ENCODE data around the gene PFDN2. TPM values are rescaled to one million over a fixed set of nuclear protein-coding genes. Genes with fewer than 3 reads are reported as not detected.
"Not testable (repeated sequence)": the region's sequence is repeated elsewhere in the genome, so short reads cannot be mapped to it uniquely, and the experiment has no call there.

The PFDN2 gene
- total RNA-seq, 1 donor from 2014 or later: 53.7 TPM

- peak; percentile 90 for DNase-seq (ENCODE audit: low read depth)
Observed at GRCh38 chr1:161082996-161083747, 34.7 kb downstream of the PFDN2 start.

GRCh38 chr1:161082483-161082882 lies 35.4 kb downstream of the PFDN2 start:
- no peak for DNase-seq (ENCODE audit: low read depth)

GRCh38 chr1:161081519-161081918 lies 36.3 kb downstream of the PFDN2 start:
- DNase-seq (ENCODE audit: low read depth): no peak

GRCh38 chr1:161080441-161081405 lies 37.1 kb downstream of the PFDN2 start:
- DNase-seq (ENCODE audit: low read depth): no peak

GRCh38 chr1:161079436-161080110 lies 38.3 kb downstream of the PFDN2 start:
- DNase-seq (ENCODE audit: low read depth): no peak

GRCh38 chr1:161077426-161077825 lies 40.4 kb downstream of the PFDN2 start:
- DNase-seq (ENCODE audit: low read depth): no peak

- no peak for DNase-seq (ENCODE audit: low read depth)
Observed at GRCh38 chr1:161076410-161076809, 41.4 kb downstream of the PFDN2 start.

GRCh38 chr1:161074676-161075368 lies 43.0 kb downstream of the PFDN2 start:
- no peak for DNase-seq (ENCODE audit: low read depth)

- no peak for DNase-seq (ENCODE audit: low read depth)
Observed at GRCh38 chr1:161073474-161074121, 44.2 kb downstream of the PFDN2 start.

- no peak for DNase-seq (ENCODE audit: low read depth)
Observed at GRCh38 chr1:161072751-161073449, 44.9 kb downstream of the PFDN2 start.

- peak; percentile 40 for DNase-seq (ENCODE audit: low read depth)
Observed at GRCh38 chr1:161071886-161072371, 45.9 kb downstream of the PFDN2 start.

GRCh38 chr1:161070761-161071160 lies 47.1 kb downstream of the PFDN2 start:
- no peak for DNase-seq (ENCODE audit: low read depth)

GRCh38 chr1:161069731-161070270 lies 48.0 kb downstream of the PFDN2 start, which contains the start of gene ARHGAP30:
Gene ARHGAP30 (minus strand): TSS chr1:161069891. CDS start chr1:161069624, 267 bp downstream.
- no peak for DNase-seq (ENCODE audit: low read depth)

GRCh38 chr1:161069241-161069640 lies 48.6 kb downstream of the PFDN2 start:
- no peak for DNase-seq (ENCODE audit: low read depth)

GRCh38 chr1:161068306-161069234 lies 49.3 kb downstream of the PFDN2 start:
- no peak for DNase-seq (ENCODE audit: low read depth)

GRCh38 chr1:161066694-161067093 lies 51.1 kb downstream of the PFDN2 start:
- DNase-seq (ENCODE audit: low read depth): no peak

- DNase-seq (ENCODE audit: low read depth): not testable (repeated sequence)
Observed at GRCh38 chr1:161065681-161066080, 52.2 kb downstream of the PFDN2 start.

GRCh38 chr1:161063936-161064335 lies 53.9 kb downstream of the PFDN2 start:
- not testable (repeated sequence) for DNase-seq (ENCODE audit: low read depth)
